ENCODE data around the gene DLG1.

DNA sequence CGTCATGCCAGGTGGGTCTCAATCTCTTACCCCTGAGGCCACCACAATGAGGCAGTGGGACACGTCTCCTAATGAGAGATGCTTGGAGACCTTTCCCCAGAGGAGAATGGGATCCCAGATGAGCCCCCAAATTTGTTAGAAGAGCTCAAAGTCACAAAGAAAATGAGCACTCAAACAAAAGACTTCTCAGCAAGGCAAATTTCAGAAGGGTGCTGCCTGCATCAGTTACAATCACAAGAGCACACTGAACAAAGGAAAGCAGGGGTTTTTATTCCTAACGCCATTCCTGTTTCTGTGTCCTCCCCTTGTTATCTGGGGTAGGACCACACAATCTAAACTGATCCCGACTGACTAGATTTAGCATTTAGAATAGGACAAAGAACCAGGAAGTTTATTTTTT lies 50.1 kb downstream of the DLG1 start:
- TF ChIP-seq, protein P1, sequence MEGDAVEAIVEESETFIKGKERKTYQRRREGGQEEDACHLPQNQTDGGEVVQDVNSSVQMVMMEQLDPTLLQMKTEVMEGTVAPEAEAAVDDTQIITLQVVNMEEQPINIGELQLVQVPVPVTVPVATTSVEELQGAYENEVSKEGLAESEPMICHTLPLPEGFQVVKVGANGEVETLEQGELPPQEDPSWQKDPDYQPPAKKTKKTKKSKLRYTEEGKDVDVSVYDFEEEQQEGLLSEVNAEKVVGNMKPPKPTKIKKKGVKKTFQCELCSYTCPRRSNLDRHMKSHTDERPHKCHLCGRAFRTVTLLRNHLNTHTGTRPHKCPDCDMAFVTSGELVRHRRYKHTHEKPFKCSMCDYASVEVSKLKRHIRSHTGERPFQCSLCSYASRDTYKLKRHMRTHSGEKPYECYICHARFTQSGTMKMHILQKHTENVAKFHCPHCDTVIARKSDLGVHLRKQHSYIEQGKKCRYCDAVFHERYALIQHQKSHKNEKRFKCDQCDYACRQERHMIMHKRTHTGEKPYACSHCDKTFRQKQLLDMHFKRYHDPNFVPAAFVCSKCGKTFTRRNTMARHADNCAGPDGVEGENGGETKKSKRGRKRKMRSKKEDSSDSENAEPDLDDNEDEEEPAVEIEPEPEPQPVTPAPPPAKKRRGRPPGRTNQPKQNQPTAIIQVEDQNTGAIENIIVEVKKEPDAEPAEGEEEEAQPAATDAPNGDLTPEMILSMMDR (IDR thresholded peaks at IDR 0.05), result no peak
- TF ChIP-seq POLR2AphosphoS5 (IDR thresholded peaks at IDR 0.05; ENCODE audit: insufficient read depth in 1 of 2, low read depth in 1 of 2), result no peak
